Fibroblast of lung (primary cell): ENCODE results near the gene TBXAS1. TPM values are rescaled to one million over a fixed set of nuclear protein-coding genes. Genes with fewer than 3 reads are reported as not detected.

Source experiments
- DNase-seq, 2 donors: peaks; one replicate each; pipeline versions ENCODE4 v3.0.0 to v3.0.0-alpha.2; 2010; ENCODE audit warnings: low read depth in 2 of 2
- H2AFZ ChIP-seq: 2 replicates; pipeline ENCODE4 v1.5.1; 2012; ENCODE audit warnings: low read length, control low read depth, inconsistent platforms
- H3K27ac ChIP-seq: 2 replicates; pipeline ENCODE4 v1.5.1; 2011; ENCODE audit warnings: low read length, control low read depth; ENCODE audit not compliant: insufficient read depth
- H3K27me3 ChIP-seq: 2 replicates; pipeline ENCODE4 v1.5.1; 2011; ENCODE audit warnings: mild to moderate bottlenecking, low read length; ENCODE audit not compliant: control insufficient read depth, insufficient read depth
- H3K36me3 ChIP-seq: 2 replicates; pipeline ENCODE4 v1.5.1; 2011; ENCODE audit warnings: low read length; ENCODE audit not compliant: control insufficient read depth, insufficient read depth
- H3K4me1 ChIP-seq: 2 replicates; pipeline ENCODE4 v1.5.1; 2011; ENCODE audit warnings: low read length; ENCODE audit not compliant: control insufficient read depth, insufficient read depth; ENCODE audit errors: extremely low read depth
- H3K4me2 ChIP-seq: 2 replicates; pipeline ENCODE4 v1.5.1; 2011; ENCODE audit warnings: low read length, control low read depth; ENCODE audit not compliant: insufficient read depth; ENCODE audit errors: extremely low read depth
- H3K4me3 ChIP-seq, 4 experiments: fragments of 200-600 bp in 1 of 4; sonication (generic) in 1 of 4; replicated peaks in 1 of 4; 2 replicates each; pipeline ENCODE4 v1.5.1; 2011 to 2016; ENCODE audit warnings: low read length in 4 of 4, low read depth in 3 of 4, mild to moderate bottlenecking in 3 of 4, control low read depth in 2 of 4, inconsistent platforms in 1 of 4, mixed read lengths in 1 of 4; ENCODE audit not compliant: insufficient read depth in 1 of 4; ENCODE audit errors: control extremely low read depth in 1 of 4
- H3K79me2 ChIP-seq: 2 replicates; pipeline ENCODE4 v1.5.1; 2012; ENCODE audit warnings: mild to moderate bottlenecking, low read length, inconsistent platforms; ENCODE audit not compliant: control insufficient read depth, insufficient read depth
- H3K9ac ChIP-seq: 2 replicates; pipeline ENCODE4 v1.5.1; 2011; ENCODE audit warnings: mild to moderate bottlenecking, low read length, control low read depth; ENCODE audit not compliant: insufficient read depth
- H3K9me3 ChIP-seq: 2 replicates; pipeline ENCODE4 v1.5.1; 2012; ENCODE audit warnings: low read depth, low read length; ENCODE audit not compliant: control insufficient read depth, insufficient read depth
- H4K20me1 ChIP-seq: 2 replicates; pipeline ENCODE4 v1.5.1; 2011; ENCODE audit warnings: low read length; ENCODE audit not compliant: control insufficient read depth, insufficient read depth; ENCODE audit errors: extremely low read depth
- CTCF ChIP-seq, 2 donors: IDR thresholded peaks in 1 of 2; conservative IDR thresholded peaks in 1 of 2; 1 replicate in 1 of 2; 2 replicates in 1 of 2; pipeline ENCODE4 v1.5.1; 2011 to 2012; ENCODE audit warnings: low read length in 2 of 2, control low read depth in 1 of 2, inconsistent platforms in 1 of 2, low read depth in 1 of 2, mild to moderate bottlenecking in 1 of 2
- EZH2 ChIP-seq: IDR thresholded peaks from 2 replicates; pipeline ENCODE4 v1.5.1; 2012; ENCODE audit warnings: low read length, control low read depth, mild to moderate bottlenecking; ENCODE audit errors: missing control alignments
- polyA plus RNA-seq, 2 donors: library from polyadenylated mRNA; depleted of rRNA in 1 of 2; stranded (reverse) in 1 of 2; unstranded in 1 of 2; fragments of >200 nt; gene quantifications; 2 replicates each; pipeline ENCODE4 v1.2.1, GENCODE V29; 2011 to 2012; ENCODE audit warnings: missing spikeins in 1 of 2
- total RNA-seq: library from RNA; depleted of rRNA; stranded (reverse); fragments of >200 nt; gene quantifications from 2 replicates; pipeline ENCODE4 v1.2.1, GENCODE V29; 2014

Gene TBXAS1
- total and polyA plus RNA-seq, 2 donors (not counting 1 experiment from before 2014, with no cell fraction given): 1.5 to 2.1 TPM

- Histone ChIP-seq H3K4me1 (no peaks in the 10 kb centered on the region), H4K20me1 (no peaks in the 10 kb centered on the region), H3K36me3 (no peaks in the 10 kb centered on the region), H3K9me3 (no peaks in the 10 kb centered on the region), H3K4me3 (no peak overlapping the region), H3K27ac (no peak overlapping the region), H2AFZ (no peak overlapping the region), H3K4me2 (no peak overlapping the region), H3K9ac (no peak overlapping the region), H3K27me3 (peaks cover 13% of the 10 kb centered on the region), H3K79me2 (no peaks in the 10 kb centered on the region)
- TF ChIP-seq EZH2: no peak
- no peak for TF ChIP-seq CTCF (conservative IDR thresholded peaks at IDR 0.05 in 1 of 2, IDR thresholded peaks at IDR 0.05 in 1 of 2; ENCODE audit: low read depth in 1 of 2, low read length in 2 of 2)
- no peak for DNase-seq
These were observed 114.3 kb downstream of the TBXAS1 start for GRCh38 chr7:139943401-139943800.

- H3K9ac ChIP-seq: no peak overlapping the region
- no peaks in the 10 kb centered on the region for H3K4me1 ChIP-seq
- H4K20me1 ChIP-seq: no peaks in the 10 kb centered on the region
- TF ChIP-seq CTCF (conservative IDR thresholded peaks at IDR 0.05 in 1 of 2, IDR thresholded peaks at IDR 0.05 in 1 of 2; ENCODE audit: low read depth in 1 of 2, low read length in 2 of 2): no peak
- H3K9me3 ChIP-seq: no peaks in the 10 kb centered on the region
- no peaks in the 10 kb centered on the region for H3K79me2 ChIP-seq
- peaks cover 13% of the 10 kb centered on the region for H3K27me3 ChIP-seq
- no peak overlapping the region for H2AFZ ChIP-seq
- no peaks in the 10 kb centered on the region for H3K36me3 ChIP-seq
- H3K4me3 ChIP-seq: no peak overlapping the region
- no peak overlapping the region for H3K4me2 ChIP-seq
- H3K27ac ChIP-seq: no peak overlapping the region
- DNase-seq: no peak
These were observed 115.2 kb downstream of the TBXAS1 start for GRCh38 chr7:139944248-139944647.

GRCh38 chr7:139946533-139946932 is 117.5 kb downstream of the TBXAS1 start:
- no peak overlapping the region for H3K9ac ChIP-seq

More at GRCh38 chr7:139946533-139946932, 117.5 kb downstream of the TBXAS1 start:
- H2AFZ ChIP-seq: no peak overlapping the region
- no peak overlapping the region for H3K27ac ChIP-seq
- no peaks in the 10 kb centered on the region for H3K4me1 ChIP-seq
- H4K20me1 ChIP-seq: no peaks in the 10 kb centered on the region
- peaks cover 11% of the 10 kb centered on the region for H3K27me3 ChIP-seq
- no peak for DNase-seq
- H3K79me2 ChIP-seq: no peaks in the 10 kb centered on the region
- H3K9me3 ChIP-seq: no peaks in the 10 kb centered on the region
- H3K4me3 ChIP-seq: no peak overlapping the region
- no peak overlapping the region for H3K4me2 ChIP-seq
- TF ChIP-seq EZH2 (no peak), CTCF (conservative IDR thresholded peaks at IDR 0.05 in 1 of 2, IDR thresholded peaks at IDR 0.05 in 1 of 2; ENCODE audit: low read depth in 1 of 2, low read length in 2 of 2) (no peak)
- H3K36me3 ChIP-seq: no peaks in the 10 kb centered on the region
